HepG2 (cell line): ENCODE measurements around the gene ZCCHC24. TPM values are rescaled to one million over a fixed set of nuclear protein-coding genes. Genes with fewer than 3 reads are reported as not detected.
A peak's percentile ranks its signal among the peaks of the same experiment; 100 is the strongest.

Experiments used
- ATAC-seq: fragments of 200-7000 bp; cut with Tn5 transposase; 3 replicates; pipeline ENCODE4 v1.9.1; 2020; ENCODE audit warnings: mild to moderate bottlenecking, moderate library complexity
- BruUV-seq: library from RNA; stranded (reverse); fragments of 400-500 nt; replicated peaks from 2 replicates; lab custom pipeline; 2021; lab: Mats Ljungman, UMichigan
- CTCF ChIA-PET: fragments of 300-600 bp; formaldehyde crosslinking; extraction: SDS; loops from one replicate; lab custom pipeline; 2021; ENCODE audit warnings: low total read pairs, inconsistent platforms, low intra/inter-chr PET ratio; lab: Yijun Ruan, JAX
- POLR2A ChIA-PET: fragments of 350-600 bp; sonication (Branson Sonifier 250); formaldehyde crosslinking; loops from one replicate; lab custom pipeline; 2020; ENCODE audit warnings: antibody characterized with exemption, inconsistent platforms; lab: Yijun Ruan, JAX
- DNase-seq: peaks from one replicate; pipeline ENCODE4 v3.0.0-alpha.2; 2015; ENCODE audit warnings: low spot score
- FAIRE-seq: peaks from 3 replicates; lab custom pipeline; 2011; peaks lifted over from hg19 to GRCh38; lab: Jason Lieb, UNC
- H2AFZ ChIP-seq: one replicate; pipeline ENCODE4 v1.6.1; 2011; ENCODE audit warnings: low read length, inconsistent platforms
- H3K27ac ChIP-seq: fragments of 300-600 bp; 3 replicates; pipeline ENCODE4 v1.8.0; 2011; ENCODE audit warnings: mixed run types, mild to moderate bottlenecking, mixed read lengths, low read length, inconsistent platforms; ENCODE audit not compliant: insufficient read depth; ENCODE audit errors: extremely low read length
- H3K27me3 ChIP-seq, 2 experiments: fragments of 200-600 bp in 1 of 2; 2 replicates in 1 of 2; 3 replicates in 1 of 2; pipeline versions ENCODE4 v1.6.0 to v1.8.0; 2011; ENCODE audit warnings: low read length in 2 of 2, mild to moderate bottlenecking in 2 of 2, moderate library complexity in 2 of 2, inconsistent platforms in 1 of 2; ENCODE audit not compliant: insufficient read depth in 2 of 2, control insufficient read depth in 1 of 2
- H3K36me3 ChIP-seq, 2 experiments: fragments of 200-600 bp in 1 of 2; replicated peaks in 1 of 2; 2 replicates in 1 of 2; 3 replicates in 1 of 2; pipeline versions ENCODE4 v1.5.1 to v1.8.0; 2011; ENCODE audit warnings: low read length in 2 of 2, inconsistent platforms in 1 of 2; ENCODE audit not compliant: insufficient read depth in 2 of 2, control insufficient read depth in 1 of 2
- H3K4me1 ChIP-seq: 2 replicates; pipeline ENCODE4 v1.5.1; 2012; ENCODE audit warnings: low read length, inconsistent platforms; ENCODE audit not compliant: insufficient read depth
- H3K4me2 ChIP-seq: 2 replicates; pipeline ENCODE4 v1.6.0; 2011; ENCODE audit warnings: low read depth, low read length, inconsistent platforms
- H3K4me3 ChIP-seq, 3 experiments: fragments of 200-600 bp in 1 of 3; sonication (generic), shearing (Covaris generic) in 1 of 3; replicated peaks in 1 of 3; 2 replicates each; pipeline ENCODE4 v1.5.1; 2011 to 2016; ENCODE audit warnings: low read length in 3 of 3, inconsistent platforms in 2 of 3, low read depth in 2 of 3, mild to moderate bottlenecking in 2 of 3, control low read depth in 1 of 3, mixed read lengths in 1 of 3; ENCODE audit not compliant: insufficient read depth in 1 of 3
- H3K79me2 ChIP-seq: one replicate; pipeline ENCODE4 v1.6.1; 2011; ENCODE audit warnings: low read length, inconsistent platforms; ENCODE audit not compliant: insufficient read depth
- H3K9ac ChIP-seq: 2 replicates; pipeline ENCODE4 v1.6.0; 2011; ENCODE audit warnings: mild to moderate bottlenecking, low read depth, low read length, inconsistent platforms; ENCODE audit not compliant: insufficient read depth
- H3K9me3 ChIP-seq: 2 replicates; pipeline ENCODE4 v1.5.1; 2012; ENCODE audit warnings: mild to moderate bottlenecking, low read length
- H4K20me1 ChIP-seq: 2 replicates; pipeline ENCODE4 v1.6.0; 2011; ENCODE audit warnings: inconsistent platforms, mild to moderate bottlenecking, low read length, moderate library complexity; ENCODE audit not compliant: insufficient read depth
- BORCS8-MEF2B ChIP-seq: sonication (generic); formaldehyde crosslinking; IDR thresholded peaks from 2 replicates; pipeline ENCODE4 v1.8.0; 2022; ENCODE audit warnings: mild to moderate bottlenecking, missing genetic modification reagents
- EHMT2 ChIP-seq: fragments of 200-600 bp; sonication (generic); IDR thresholded peaks from 2 replicates; pipeline ENCODE4 v1.7.0; 2017; ENCODE audit warnings: antibody characterized with exemption, low read depth, low read length, borderline replicate concordance
- ELK4 ChIP-seq: sonication (generic); formaldehyde crosslinking; IDR thresholded peaks from 2 replicates; pipeline ENCODE4 v1.9.0; 2021; ENCODE audit warnings: missing genetic modification reagents, borderline replicate concordance
- GATAD1 ChIP-seq: IDR thresholded peaks from 2 replicates; pipeline ENCODE4 v1.6.1; 2016; ENCODE audit warnings: missing genetic modification reagents, missing compliant biosample characterization
- HNF4A ChIP-seq: sonication (generic); formaldehyde crosslinking; IDR thresholded peaks from 2 replicates; pipeline ENCODE4 v1.4.0; 2020; ENCODE audit warnings: missing genetic modification reagents
- IRF1 ChIP-seq: sonication (generic); formaldehyde crosslinking; IDR thresholded peaks from 2 replicates; pipeline ENCODE4 v1.4.0; 2020; ENCODE audit warnings: low read depth, mild to moderate bottlenecking, missing genetic modification reagents
- MAF1 ChIP-seq: sonication (generic); formaldehyde crosslinking; IDR thresholded peaks from 2 replicates; pipeline ENCODE4 v1.5.0; 2020; ENCODE audit warnings: missing genetic modification reagents, borderline replicate concordance
- MATR3 ChIP-seq: sonication (generic); formaldehyde crosslinking; IDR thresholded peaks from 2 replicates; pipeline ENCODE4 v1.4.0; 2020; ENCODE audit warnings: missing genetic modification reagents
- PAXIP1 ChIP-seq: sonication (generic); formaldehyde crosslinking; conservative IDR thresholded peaks from 2 replicates; pipeline ENCODE4 v1.4.0; 2020; ENCODE audit warnings: mild to moderate bottlenecking, missing genetic modification reagents, moderate library complexity
- ZNF142 ChIP-seq: sonication (generic); formaldehyde crosslinking; IDR thresholded peaks from 2 replicates; pipeline ENCODE4 v1.4.0; 2020; ENCODE audit warnings: missing genetic modification reagents
- WGBS: methylation state at CpG from one replicate; pipeline ENCODE4 v1.1.6; 2017; ENCODE audit warnings: low lambda C conversion rate; 5-methylcytosine and 5-hydroxymethylcytosine counted together
- in situ Hi-C: cut with HindIII; loops from 2 replicates; pipeline ENCODE4 v1.10.0; 2017; ENCODE audit warnings: low pct_unique_long_range_greater_than_20kb; ENCODE audit not compliant: extremely low pct_ligation_motif_present
- intact Hi-C: fragments of 100-400 bp; cut with micrococcal nuclease; formaldehyde crosslinking; loops from one replicate; pipeline ENCODE4 v1.10.0; 2022; ENCODE audit not compliant: unreplicated experiment
- polyA plus RNA-seq, 8 experiments: library from polyadenylated mRNA; depleted of rRNA in 3 of 8; stranded (reverse) in 7 of 8; unstranded in 1 of 8; fragments of >200 nt; fragmentation: Illumina TruSeq in 4 of 8; extraction: Trizol in 4 of 8; gene quantifications; 2 replicates each; pipeline versions ENCODE4 v1.2.1 to v1.2.3, GENCODE V29; 2011 to 2016; ENCODE audit warnings: low read depth in 4 of 8, missing spikeins in 1 of 8, mixed read lengths in 1 of 8; ENCODE audit not compliant: insufficient read depth in 1 of 8
- total RNA-seq, 5 experiments: library from RNA; depleted of rRNA; stranded (reverse); fragments of >200 nt; fragmentation: Illumina TruSeq; extraction: Trizol; gene quantifications; 2 replicates each; pipeline ENCODE4 v1.2.3, GENCODE V29; 2016; ENCODE audit warnings: low read depth in 1 of 5

ZCCHC24 gene
- total and polyA plus RNA-seq, 2 of the 13 experiments (the other 11 are each of a cell fraction or from before 2014, with no cell fraction given) = 3.1 to 7.9 TPM

- TF ChIP-seq PAXIP1 (CRISPR knock-in tag) = 0 out of 2 replicates have a peak, but pooled peaks have one; percentile 17
- TF ChIP-seq HNF4A = peak; percentile 35; the same call in 1 of the 2 replicates
- no peak for TF ChIP-seq EHMT2
- no peak for TF ChIP-seq GATAD1 (CRISPR knock-in tag)
- no peak for TF ChIP-seq ELK4 (CRISPR knock-in tag)
Observed at GRCh38 chr10:79397575-79398303, 47.7 kb downstream of the ZCCHC24 start (continued).

GRCh38 chr10:79397051-79397450 lies 48.4 kb downstream of the ZCCHC24 start:
- CTCF ChIA-PET = no interaction called here
- Histone ChIP-seq H4K20me1 (no peaks in the 10 kb centered on the region), H3K9ac (no peak overlapping the region), H3K4me3 (no peak overlapping the region), H3K36me3 (peaks cover 0 to 1% of the 10 kb centered on the region in 2 experiments; a peak in 2 of 5 replicates), H3K4me1 (peaks cover 44% of the 10 kb centered on the region), H2AFZ (no peak overlapping the region), H3K27ac (no peak overlapping the region), H3K4me2 (no peak overlapping the region), H3K79me2 (no peaks in the 10 kb centered on the region), H3K9me3 (no peaks in the 10 kb centered on the region), H3K27me3 (no peaks in the 10 kb centered on the region)
- WGBS = 79% methylated on average over 6 of the region's 6 CpGs
- no peak for DNase-seq
- intact Hi-C loops = no loop called here
- in situ Hi-C loops = no loop called here
- POLR2A ChIA-PET = no interaction called here
- no peak for ATAC-seq
- FAIRE-seq = no peak
- BruUV-seq = no TSS peak
- no peak for TF ChIP-seq ZNF142
- TF ChIP-seq MAF1 (CRISPR knock-in tag) = no peak
- no peak for TF ChIP-seq BORCS8-MEF2B (CRISPR knock-in tag)
- no peak for TF ChIP-seq MATR3
- TF ChIP-seq IRF1 = no peak
